Right lobe of liver (tissue), 6 donors: ENCODE data around the gene PHF2. TPM values are rescaled to one million over a fixed set of nuclear protein-coding genes. Genes with fewer than 3 reads are reported as not detected.

Experiments used
- ATAC-seq, 4 donors: fragments of 200-7000 bp; cut with Tn5 transposase; one replicate each; pipeline ENCODE4 v1.9.1; 2020; ENCODE audit warnings: mild to moderate bottlenecking in 4 of 4, moderate library complexity in 4 of 4
- DNase-seq, 3 donors: peaks; one replicate each; pipeline ENCODE4 v3.0.0-alpha.2; 2020
- H3K27ac ChIP-seq, 3 donors: fragments of 200-600 bp; one replicate each; pipeline ENCODE4 v1.8.0; 2022
- H3K27me3 ChIP-seq, 2 donors: fragments of 200-600 bp; one replicate each; pipeline ENCODE4 v1.8.0; 2022
- H3K36me3 ChIP-seq, 4 donors: fragments of 200-600 bp; sonication (generic) in 1 of 4; one replicate each; pipeline versions ENCODE4 v1.5.1 to v1.8.0; 2017 to 2022; ENCODE audit warnings: control low read depth in 1 of 4
- H3K4me1 ChIP-seq, 4 donors: fragments of 200-600 bp; sonication (generic) in 1 of 4; one replicate each; pipeline versions ENCODE4 v1.5.1 to v1.8.0; 2017 to 2022; ENCODE audit warnings: control low read depth in 1 of 4
- H3K4me3 ChIP-seq, 3 donors: fragments of 200-600 bp; one replicate each; pipeline ENCODE4 v1.8.0; 2022
- H3K9me3 ChIP-seq, 4 donors: fragments of 200-600 bp; sonication (generic) in 1 of 4; one replicate each; pipeline versions ENCODE4 v1.5.1 to v1.8.0; 2017 to 2022; ENCODE audit warnings: control low read depth in 1 of 4
- POLR2A ChIP-seq: fragments of 450-650 bp; IDR thresholded peaks from one replicate; pipeline ENCODE4 v1.6.1; 2017; ENCODE audit warnings: antibody characterized with exemption, mild to moderate bottlenecking
- WGBS: methylation state at CpG from one replicate; pipeline ENCODE4 v1.1.6; 2018; ENCODE audit warnings: low coverage, low lambda C conversion rate; ENCODE audit not compliant: insufficient coverage; ENCODE audit errors: missing lambda C conversion rate; 5-methylcytosine and 5-hydroxymethylcytosine counted together
- intact Hi-C, 2 donors: fragments of 100-400 bp; cut with DNase I; formaldehyde crosslinking; loops; one replicate each; pipeline versions ENCODE4 v1.11.2 to v1.14.1; 2022
- total RNA-seq, 6 experiments: library from RNA; depleted of rRNA in 2 of 6; stranded (reverse); fragments of >200 nt in 2 of 6; fragmentation: NEBNext Ultra II Directional in 3 of 6; extraction: Animal tissue kit (Norgen Biotek cat#: 25700) in 3 of 6; gene quantifications; one replicate each; pipeline versions ENCODE4 v1.1.0 to v1.2.4, GENCODE V29; 2016 to 2023
- TF ChIP-seq, protein P1 (sequence below), 4 donors: fragments of 200-600 bp in 3 of 4; fragments of 450-650 bp in 1 of 4; IDR thresholded peaks; one replicate each; pipeline versions ENCODE4 v1.5.1 to v1.8.0; 2016 to 2022; ENCODE audit warnings: antibody characterized with exemption in 4 of 4, mild to moderate bottlenecking in 2 of 4
- donor health status: DM: no; HTN: yes; CAD: no.
- donor health status: DM: no; HTN: no; CAD: no.
- donor health status: DM: no; HTN: no; CAD: no.
- donor health status: DM: no; HTN: yes; CAD: no.
- donor health status: DM: no; HTN: yes; CAD: no.

Gene PHF2
- total RNA-seq, 6 experiments from 2014 or later: 6.3 to 8.5 (median 6.8) TPM

DNA sequence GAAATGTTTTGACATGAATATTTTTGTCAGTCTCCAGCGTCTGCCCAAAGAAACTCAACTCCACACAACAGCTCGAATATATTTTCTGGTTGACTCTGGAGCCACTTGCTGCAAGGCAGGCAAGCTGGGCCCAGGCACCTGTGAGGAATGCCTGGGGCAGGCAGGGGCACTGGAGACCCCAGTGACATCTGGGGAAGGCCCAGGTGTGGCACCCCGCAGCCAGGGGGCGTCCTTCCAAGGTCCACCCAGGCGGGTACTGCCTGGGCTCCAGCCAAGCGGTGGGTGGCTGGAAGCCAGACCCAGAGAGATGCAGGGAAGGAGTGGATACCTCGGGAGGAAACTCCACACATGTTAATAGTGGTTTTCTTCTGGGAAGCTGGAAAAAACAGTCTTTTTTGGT is 125.9 kb downstream of the PHF2 start:
- H3K4me1 ChIP-seq: no peaks in the 10 kb centered on the region
- 64% methylated on average over 2 of the region's 7 CpGs for WGBS
- TF ChIP-seq, protein P1, sequence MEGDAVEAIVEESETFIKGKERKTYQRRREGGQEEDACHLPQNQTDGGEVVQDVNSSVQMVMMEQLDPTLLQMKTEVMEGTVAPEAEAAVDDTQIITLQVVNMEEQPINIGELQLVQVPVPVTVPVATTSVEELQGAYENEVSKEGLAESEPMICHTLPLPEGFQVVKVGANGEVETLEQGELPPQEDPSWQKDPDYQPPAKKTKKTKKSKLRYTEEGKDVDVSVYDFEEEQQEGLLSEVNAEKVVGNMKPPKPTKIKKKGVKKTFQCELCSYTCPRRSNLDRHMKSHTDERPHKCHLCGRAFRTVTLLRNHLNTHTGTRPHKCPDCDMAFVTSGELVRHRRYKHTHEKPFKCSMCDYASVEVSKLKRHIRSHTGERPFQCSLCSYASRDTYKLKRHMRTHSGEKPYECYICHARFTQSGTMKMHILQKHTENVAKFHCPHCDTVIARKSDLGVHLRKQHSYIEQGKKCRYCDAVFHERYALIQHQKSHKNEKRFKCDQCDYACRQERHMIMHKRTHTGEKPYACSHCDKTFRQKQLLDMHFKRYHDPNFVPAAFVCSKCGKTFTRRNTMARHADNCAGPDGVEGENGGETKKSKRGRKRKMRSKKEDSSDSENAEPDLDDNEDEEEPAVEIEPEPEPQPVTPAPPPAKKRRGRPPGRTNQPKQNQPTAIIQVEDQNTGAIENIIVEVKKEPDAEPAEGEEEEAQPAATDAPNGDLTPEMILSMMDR (IDR thresholded peaks at IDR 0.05): no peak
- no peak for TF ChIP-seq POLR2A
- intact Hi-C loops: no loop called here
- H3K27me3 ChIP-seq: no peaks in the 10 kb centered on the region
- peaks cover 0 to 4% (median 0%) of the 10 kb centered on the region in 4 donors for H3K9me3 ChIP-seq
- H3K36me3 ChIP-seq: no peaks in the 10 kb centered on the region
- H3K4me3 ChIP-seq: no peak overlapping the region
- ATAC-seq (no peak), DNase-seq (no peak)
- H3K27ac ChIP-seq: no peak overlapping the region

DNA sequence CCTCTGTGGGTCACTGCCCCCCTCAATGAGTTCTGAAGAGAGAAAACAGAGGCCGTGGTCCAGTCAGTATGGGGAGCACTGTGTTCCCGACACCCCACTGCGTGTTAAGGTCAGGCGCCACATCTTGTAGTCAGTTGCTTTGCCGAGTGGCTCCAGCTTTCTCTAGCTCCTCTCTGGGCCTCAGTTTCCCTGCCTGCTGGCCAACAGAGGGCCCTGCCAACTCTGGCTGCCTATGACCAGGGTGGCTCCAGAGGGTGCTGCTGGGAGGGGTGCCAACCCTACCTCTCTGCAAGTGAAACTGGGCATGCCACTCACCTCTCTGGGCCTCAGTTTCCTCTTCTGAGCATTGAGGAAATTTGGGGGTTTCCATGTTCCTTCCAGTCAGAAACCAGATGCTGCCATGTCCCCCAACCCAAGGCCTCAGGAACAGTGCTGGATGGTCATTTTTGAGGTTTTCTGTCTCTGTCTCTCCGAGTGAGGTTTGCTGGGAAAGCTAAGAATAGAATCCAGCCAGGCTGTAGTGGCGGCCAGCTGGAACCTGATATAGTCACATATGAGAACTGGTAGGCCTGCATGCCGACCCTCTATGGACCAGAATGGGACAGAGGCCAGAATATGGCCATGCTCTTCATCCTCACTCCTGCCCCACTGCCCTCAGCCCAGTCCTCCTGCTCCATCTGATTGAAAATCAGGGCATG is 132.1 kb downstream of the PHF2 start:
- Histone ChIP-seq H3K9me3 (peaks cover 0 to 4% (median 0%) of the 10 kb centered on the region in 4 donors), H3K36me3 (no peaks in the 10 kb centered on the region), H3K27ac (no peak overlapping the region), H3K27me3 (no peaks in the 10 kb centered on the region), H3K4me1 (no peaks in the 10 kb centered on the region), H3K4me3 (no peak overlapping the region)
- TF ChIP-seq, protein P1 (IDR thresholded peaks at IDR 0.05): no peak
- no peak for TF ChIP-seq POLR2A
- 80% methylated on average over 1 of the region's 8 CpGs for WGBS
- intact Hi-C loops: no loop called here
- DNase-seq (no peak), ATAC-seq (no peak)

DNA sequence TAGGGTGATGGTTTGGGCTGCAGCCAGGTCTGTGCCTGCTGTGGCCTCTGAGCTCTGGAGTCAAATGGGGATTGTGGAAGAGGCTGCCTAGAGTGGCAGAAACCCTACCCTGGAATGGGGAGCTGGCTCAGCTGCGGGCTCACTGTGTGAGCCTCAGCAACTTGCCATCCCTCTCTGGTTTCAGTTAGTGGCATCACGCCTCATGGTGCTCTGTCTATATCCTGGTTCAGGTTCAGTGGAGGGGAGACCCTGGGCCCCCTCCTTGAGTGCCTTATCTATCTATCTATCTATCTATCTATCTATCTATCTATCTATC is 132.6 kb downstream of the PHF2 start:
- no peak for TF ChIP-seq POLR2A
- H3K36me3 ChIP-seq: no peaks in the 10 kb centered on the region
- no peak overlapping the region for H3K27ac ChIP-seq
- no peaks in the 10 kb centered on the region for H3K27me3 ChIP-seq
- H3K4me3 ChIP-seq: no peak overlapping the region
- DNase-seq (no peak), ATAC-seq (no peak)
- no peaks in the 10 kb centered on the region for H3K4me1 ChIP-seq
- intact Hi-C loops: no loop called here
- no CpG with 5 or more reads among the region's 2 CpGs for WGBS
- H3K9me3 ChIP-seq: peaks cover 0 to 4% (median 0%) of the 10 kb centered on the region in 4 donors

DNA sequence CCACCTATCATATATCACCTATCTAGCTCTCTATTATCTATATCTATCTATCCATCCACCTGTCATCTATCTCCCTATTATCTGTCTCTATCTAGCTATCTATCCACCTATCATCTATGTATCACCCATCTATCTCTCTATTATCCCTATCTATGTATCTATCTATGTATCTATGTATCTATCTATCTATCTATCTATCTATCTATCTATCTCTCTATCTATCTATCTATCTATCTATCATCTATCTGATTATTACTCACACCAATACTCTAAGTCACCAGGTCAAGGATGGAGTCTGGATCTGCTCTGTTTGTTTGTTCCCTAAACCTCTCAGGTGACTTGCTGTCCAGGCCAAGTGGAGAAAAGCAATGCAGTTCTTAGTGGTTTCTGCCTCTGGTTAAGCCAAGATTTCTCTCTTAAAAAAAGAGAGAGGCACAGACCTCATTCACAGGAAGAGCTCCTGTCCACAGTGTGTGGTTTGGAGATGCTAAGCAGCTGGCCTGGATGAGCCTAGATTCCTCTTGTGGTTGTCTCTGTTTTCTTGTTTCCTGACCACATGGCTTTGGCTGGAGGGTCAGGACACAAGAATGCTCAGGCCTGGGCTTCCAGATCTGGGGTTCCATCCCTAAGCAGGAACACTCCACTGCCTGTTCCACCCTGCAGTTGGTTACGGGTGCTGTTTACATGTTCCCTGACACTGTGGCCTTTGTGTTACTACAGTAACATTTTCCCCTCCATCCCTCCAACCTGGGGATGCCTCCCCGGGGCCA is 133.4 kb downstream of the PHF2 start:
- Histone ChIP-seq H3K4me3 (no peak overlapping the region), H3K36me3 (no peaks in the 10 kb centered on the region), H3K4me1 (no peaks in the 10 kb centered on the region), H3K27me3 (no peaks in the 10 kb centered on the region), H3K9me3 (peaks cover 0 to 4% (median 0%) of the 10 kb centered on the region in 4 donors), H3K27ac (no peak overlapping the region)
- TF ChIP-seq, protein P1 (IDR thresholded peaks at IDR 0.05): no peak
- no peak for TF ChIP-seq POLR2A
- intact Hi-C loops: no loop called here
- ATAC-seq: no peak
- WGBS: 68% methylated on average over 2 of the region's 2 CpGs
- no peak for DNase-seq

DNA sequence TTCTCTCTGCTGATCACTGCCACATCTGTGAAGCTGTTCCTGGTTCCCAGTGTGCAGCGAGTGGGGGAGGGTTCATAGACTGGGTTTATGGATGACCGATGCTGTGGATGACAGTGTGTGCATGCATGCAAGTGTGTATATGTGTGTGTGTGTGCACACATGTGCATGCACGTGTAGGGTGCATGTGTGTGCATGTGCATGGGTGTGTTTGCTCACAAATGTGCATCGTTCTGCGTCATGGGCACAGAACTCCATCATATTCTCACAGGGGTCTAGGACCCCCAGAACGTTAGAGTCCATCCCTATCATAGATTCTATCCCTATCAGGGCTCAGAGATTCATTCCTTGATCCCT is 134.0 kb downstream of the PHF2 start:
- H3K9me3 ChIP-seq: no peaks in the 10 kb centered on the region
- ATAC-seq (no peak), DNase-seq (no peak)
- no peak overlapping the region for H3K4me3 ChIP-seq
- no peak overlapping the region for H3K27ac ChIP-seq
- H3K27me3 ChIP-seq: no peaks in the 10 kb centered on the region
- H3K36me3 ChIP-seq: no peaks in the 10 kb centered on the region
- intact Hi-C loops: no loop called here
- 51% methylated on average over 2 of the region's 6 CpGs for WGBS
- no peaks in the 10 kb centered on the region for H3K4me1 ChIP-seq
- TF ChIP-seq, protein P1 (IDR thresholded peaks at IDR 0.05): no peak
- no peak for TF ChIP-seq POLR2A
